HT1080 (cell line): ENCODE results near the gene MIDN. TPM values are rescaled to one million over a fixed set of nuclear protein-coding genes. Genes with fewer than 3 reads are reported as not detected.
"Not testable (repeated sequence)": the region's sequence is repeated elsewhere in the genome, so short reads cannot be mapped to it uniquely, and the experiment has no call there.

Experiments used
- DNase-seq: peaks from one replicate; pipeline ENCODE4 v3.0.0-alpha.2; 2015; ENCODE audit warnings: low read depth
- total RNA-seq: library from RNA; depleted of rRNA; stranded (reverse); fragments of >200 nt; shearing (Covaris generic); gene quantifications from 2 replicates; pipeline ENCODE4 v1.2.3, GENCODE V29; 2014

The MIDN gene
- total RNA-seq, 1 experiment from 2014 or later = 10.1 TPM

DNA sequence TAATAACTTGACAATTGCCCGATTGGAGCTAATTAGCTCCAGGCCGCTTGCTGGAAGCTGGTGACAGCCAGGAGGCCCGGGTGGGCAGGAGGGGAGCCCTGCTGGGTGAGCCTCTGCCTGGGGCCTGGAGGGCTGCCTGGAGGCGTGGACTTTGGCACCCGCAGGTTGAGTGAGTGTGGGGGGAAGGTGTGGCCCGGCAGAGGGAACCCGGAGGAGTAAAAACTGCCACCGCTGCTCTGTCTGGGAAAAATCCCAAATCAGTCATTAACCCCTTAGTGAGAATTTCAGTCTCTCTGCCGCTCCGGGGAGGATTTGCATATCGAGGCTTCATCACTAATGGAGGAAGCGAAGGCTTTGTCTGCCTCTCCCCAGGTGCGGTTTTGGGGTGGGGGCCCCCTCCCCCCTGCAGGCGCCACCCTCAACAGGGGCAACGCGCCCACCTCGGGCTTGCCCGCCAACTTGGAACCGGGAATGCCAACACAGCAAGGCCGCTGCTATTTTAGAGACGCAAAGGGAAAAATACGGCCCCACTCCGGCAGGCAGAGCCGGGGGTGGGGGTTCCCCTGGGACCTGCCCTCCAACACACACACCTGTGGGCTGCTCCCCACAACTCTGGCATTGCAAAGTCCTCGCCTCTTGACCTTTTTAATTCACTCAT lies 43.5 kb downstream of the MIDN start:
- no peak for DNase-seq

- DNase-seq = no peak
Observed at GRCh38 chr19:1292419-1293151, 44.2 kb downstream of the MIDN start.

DNA sequence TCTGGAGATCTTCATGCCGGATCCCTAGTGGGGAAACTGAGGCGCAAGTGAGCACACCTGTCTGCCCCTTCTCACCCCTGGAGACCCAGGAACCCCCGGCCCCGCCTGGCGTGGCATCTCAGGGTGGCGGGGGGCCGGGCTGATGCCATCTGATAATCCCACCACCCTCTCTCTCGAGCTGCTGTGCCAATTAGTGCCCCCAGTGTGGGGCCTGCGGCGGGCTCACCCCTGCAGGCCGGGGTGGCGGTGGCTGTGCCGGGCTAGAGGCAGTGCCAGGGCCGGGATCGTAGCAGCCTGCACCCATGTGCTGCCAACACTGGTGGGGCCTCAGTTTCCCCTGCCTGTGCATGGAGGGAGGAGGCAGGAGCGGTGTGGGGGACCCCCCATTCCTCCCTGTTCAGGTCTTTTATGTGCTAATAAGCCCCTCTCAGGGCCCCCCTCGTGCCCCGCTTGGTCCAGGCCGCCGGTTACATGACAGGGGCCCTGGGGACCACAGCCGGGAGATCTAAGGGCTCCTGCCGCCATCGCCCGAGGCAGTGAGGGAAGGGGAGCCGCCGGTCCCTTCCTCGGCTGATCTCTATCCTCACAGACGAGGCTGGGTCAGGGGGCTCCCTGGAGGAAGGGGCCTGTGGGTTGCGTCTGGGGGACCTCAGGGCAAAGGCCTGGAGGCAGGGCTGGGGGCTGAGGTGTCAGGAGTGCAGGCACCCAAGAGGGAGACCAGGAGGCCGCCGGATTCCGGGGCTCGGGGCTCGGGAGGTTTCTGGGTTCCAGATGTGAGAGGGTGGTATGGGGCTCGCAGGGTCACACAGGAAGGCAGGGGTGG lies 45.6 kb downstream of the MIDN start:
- no peak for DNase-seq

DNA sequence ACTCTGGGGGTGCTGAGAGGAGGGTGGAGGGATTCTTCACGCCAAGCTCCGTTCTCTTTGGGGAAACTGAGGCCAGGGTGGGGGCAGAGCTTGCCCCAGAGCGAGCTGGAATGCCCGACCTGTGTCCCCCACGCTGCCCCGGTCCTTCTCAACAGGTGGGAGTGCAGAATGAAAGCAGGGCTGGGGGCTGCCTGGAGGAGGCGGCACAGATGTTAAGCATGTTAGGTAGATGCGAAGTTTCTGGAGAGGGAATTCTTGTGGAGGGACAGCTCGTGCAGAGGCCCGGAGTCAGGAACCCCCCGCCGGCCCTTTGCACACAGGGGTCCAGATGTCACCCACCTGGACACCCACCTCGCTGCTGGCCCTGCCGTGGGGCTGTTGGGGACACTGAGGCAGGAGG lies 46.3 kb downstream of the MIDN start:
- no peak for DNase-seq

DNA sequence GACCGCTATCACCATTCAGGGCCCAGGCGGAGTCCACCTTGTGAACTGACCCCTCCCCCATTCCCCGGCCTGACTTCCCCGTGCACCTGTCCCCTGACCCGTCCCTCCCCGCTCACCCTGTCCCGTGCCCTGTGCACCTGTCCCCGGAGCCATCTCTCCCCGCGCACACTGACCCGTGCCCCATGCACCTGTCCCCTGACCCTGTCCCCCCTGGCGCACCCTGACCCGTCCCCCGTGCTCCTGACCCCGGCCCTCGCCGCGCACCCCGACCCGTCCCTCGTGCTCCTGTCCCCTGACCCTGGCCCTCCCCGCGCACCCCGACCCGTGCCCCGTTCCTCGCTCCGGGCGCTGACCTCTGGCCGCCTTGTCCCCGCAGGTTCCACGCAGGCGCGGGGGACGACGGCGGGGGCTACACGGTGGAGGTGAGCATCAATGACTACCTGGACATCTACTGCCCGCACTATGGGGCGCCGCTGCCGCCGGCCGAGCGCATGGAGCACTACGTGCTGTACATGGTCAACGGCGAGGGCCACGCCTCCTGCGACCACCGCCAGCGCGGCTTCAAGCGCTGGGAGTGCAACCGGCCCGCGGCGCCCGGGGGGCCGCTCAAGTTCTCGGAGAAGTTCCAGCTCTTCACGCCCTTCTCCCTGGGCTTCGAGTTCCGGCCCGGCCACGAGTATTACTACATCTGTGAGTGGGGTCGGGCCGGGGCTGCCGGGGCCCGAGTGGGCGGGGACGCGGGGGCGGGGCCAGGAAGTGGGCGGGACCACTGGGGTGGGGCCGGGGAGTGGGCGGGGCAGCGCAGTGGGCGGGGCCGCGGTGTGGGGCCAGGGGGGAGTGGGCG lies 47.0 kb downstream of the MIDN start:
- DNase-seq = no peak

GRCh38 chr19:1296078-1296477 lies 47.7 kb downstream of the MIDN start:
- DNase-seq = no peak

- DNase-seq = no peak
Observed at GRCh38 chr19:1296575-1297271, 48.3 kb downstream of the MIDN start.

DNA sequence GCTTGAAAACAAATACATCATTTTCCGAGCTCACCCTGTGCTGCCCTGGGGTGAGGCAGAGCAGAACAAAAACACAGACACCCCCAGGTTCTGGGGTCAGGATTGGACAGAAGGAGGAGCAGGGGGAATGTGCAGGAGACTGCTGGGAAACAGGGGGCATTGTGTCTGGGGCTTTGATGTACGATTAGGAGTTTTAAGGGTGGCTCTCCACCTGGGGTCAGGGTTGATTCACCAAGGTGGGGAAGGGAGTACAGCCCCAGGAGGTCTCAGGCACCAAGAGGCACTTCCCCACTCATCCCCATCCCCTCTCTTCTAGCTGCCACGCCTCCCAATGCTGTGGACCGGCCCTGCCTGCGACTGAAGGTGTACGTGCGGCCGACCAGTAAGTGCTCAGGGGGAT lies 49.9 kb downstream of the MIDN start:
- DNase-seq = no peak

GRCh38 chr19:1299801-1300200 lies 51.4 kb downstream of the MIDN start:
- DNase-seq = no peak

- DNase-seq = no peak
Observed at GRCh38 chr19:1300744-1301490, 52.5 kb downstream of the MIDN start.

- no peak for DNase-seq
Observed at GRCh38 chr19:1302533-1303239, 54.3 kb downstream of the MIDN start.

- no peak for DNase-seq
Observed at GRCh38 chr19:1304197-1304924, 56.0 kb downstream of the MIDN start.

DNA sequence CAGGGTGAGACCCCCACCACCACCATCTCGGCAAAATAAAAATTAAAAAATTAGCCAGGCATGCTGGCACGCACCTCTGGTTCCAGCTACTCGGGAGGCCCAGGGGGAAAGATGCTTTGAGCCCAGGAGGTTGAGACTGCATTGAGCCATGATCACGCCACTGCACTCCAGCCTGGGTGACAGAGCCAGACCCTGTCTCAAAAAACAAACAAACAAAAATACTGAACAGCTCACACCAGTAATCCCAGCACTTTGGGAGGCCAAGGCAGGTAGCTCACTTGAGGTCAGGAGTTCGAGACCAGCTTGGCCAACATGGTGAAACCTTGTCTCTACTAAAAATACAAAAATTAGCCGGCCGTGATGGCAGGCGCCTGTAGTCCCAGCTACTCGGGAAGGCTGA lies 57.0 kb downstream of the MIDN start:
- DNase-seq = not testable (repeated sequence)

DNA sequence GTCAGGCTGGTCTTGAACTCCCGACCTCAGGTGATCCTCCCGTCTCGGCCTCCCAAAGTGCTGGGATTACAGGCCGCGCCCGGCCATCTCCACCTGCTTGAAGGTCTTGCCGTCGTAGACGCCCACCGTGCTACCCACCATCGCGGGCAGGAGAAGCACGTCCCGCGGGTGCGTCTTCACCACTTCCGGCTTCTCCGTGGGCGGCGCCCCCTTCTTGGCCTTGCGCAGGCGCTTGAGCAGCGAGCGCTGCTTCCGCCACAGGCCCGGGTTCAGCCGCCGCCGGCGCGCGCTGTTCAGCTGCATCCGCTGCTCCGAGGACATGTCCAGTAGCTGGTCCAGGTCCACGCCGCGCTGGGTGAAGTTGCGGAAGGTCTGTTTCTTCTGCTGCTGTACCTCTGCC lies 58.9 kb downstream of the MIDN start:
- DNase-seq = no peak

DNA sequence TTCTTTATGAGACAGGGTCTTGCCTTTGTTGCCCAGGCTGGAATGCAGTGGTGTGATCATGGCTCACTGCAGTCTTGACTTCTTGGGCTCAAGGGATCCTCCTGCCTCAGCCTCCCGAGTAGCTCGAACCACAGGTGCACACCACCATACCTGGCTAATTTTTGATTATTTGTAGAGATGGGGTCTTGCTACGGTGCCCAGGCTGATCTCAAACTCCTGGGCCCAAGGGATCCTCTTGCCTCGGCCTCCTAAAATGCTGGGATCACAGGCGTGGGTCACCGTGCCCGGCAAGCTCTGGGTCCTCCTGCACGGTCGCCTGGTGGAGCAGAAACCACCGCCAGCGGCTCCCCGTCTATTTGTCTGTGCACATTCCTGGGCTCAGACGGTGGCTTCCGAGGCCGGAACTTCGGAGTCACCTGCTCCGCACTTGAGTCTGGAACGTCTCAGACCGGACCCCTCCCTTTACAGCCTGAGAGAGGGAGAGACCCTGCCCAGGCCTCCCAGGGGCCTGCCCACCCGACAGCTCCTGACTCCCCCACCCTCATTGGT lies 59.4 kb downstream of the MIDN start:
- DNase-seq = no peak

GRCh38 chr19:1308718-1309117 lies 60.3 kb downstream of the MIDN start:
- no peak for DNase-seq
